Middle frontal gyrus (tissue), 1 donor: ENCODE results near the gene MYO1E.

ENCODE experiments used
- DNase-seq: peaks from one replicate; pipeline ENCODE4 v3.0.0-alpha.2; 2015; ENCODE audit warnings: low spot score; ENCODE audit errors: extremely low spot score

Gene MYO1E

DNA sequence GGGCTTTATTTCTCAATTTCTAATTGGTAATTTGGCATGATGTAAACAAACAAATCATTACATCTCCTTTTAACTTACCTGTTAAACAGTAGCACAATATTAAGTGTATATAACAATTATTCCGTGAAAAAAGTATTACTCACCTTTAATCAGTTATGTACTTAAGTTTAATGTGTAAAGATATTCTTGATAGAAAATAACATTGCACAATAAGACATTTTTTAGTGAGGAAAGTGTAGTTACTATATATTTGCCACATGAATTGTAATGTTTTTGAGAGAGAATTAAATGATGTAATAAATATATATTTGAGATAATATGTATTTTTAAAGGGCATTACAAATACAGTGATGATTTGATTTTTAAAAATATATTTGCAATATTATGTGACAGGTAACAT lies 278.6 kb downstream of the MYO1E start:
- no peak for DNase-seq

DNA sequence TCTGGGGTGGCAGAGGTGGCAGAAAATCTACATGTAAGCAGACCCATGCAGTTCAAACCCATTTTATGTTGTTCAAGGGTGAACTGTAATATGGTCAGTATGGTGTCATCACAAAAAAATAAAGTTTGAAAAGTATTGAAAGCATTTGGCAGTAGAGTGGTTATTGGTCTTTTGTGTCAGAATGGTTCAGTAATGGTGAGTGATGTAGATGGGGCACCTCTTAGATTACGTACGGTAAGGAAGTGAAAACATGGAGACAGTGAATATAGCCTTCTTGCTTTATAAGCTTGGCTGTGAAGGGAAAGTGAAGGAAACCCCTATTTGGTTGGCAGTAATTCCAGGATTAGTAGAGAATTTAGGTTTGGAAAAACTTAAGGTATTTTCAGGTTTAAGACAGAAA lies 284.9 kb downstream of the MYO1E start:
- DNase-seq, result no peak
